Psoas muscle (tissue), 8 donors: Measurements from ENCODE around the gene MPPE1. TPM values are rescaled to one million over a fixed set of nuclear protein-coding genes. Genes with fewer than 3 reads are reported as not detected.
"Not testable (repeated sequence)": the region's sequence is repeated elsewhere in the genome, so short reads cannot be mapped to it uniquely, and the experiment has no call there.

Experiments
- ATAC-seq, 4 donors: fragments of 200-7000 bp; cut with Tn5 transposase; one replicate each; pipeline ENCODE4 v1.9.1; 2020; ENCODE audit warnings: moderate library complexity in 3 of 4, mild to moderate bottlenecking in 2 of 4
- DNase-seq, 2 donors: peaks; one replicate each; pipeline ENCODE4 v3.0.0-alpha.2; 2020
- H3K27ac ChIP-seq: fragments of 200-600 bp; one replicate; pipeline ENCODE4 v1.8.0; 2022
- H3K27me3 ChIP-seq, 3 donors: fragments of 200-600 bp in 1 of 3; one replicate each; pipeline versions ENCODE4 v1.6.1 to v1.8.0; 2013 to 2022; ENCODE audit warnings: low read length in 2 of 3, mild to moderate bottlenecking in 2 of 3, moderate library complexity in 1 of 3; ENCODE audit not compliant: insufficient read depth in 3 of 3
- H3K36me3 ChIP-seq, 2 donors: fragments of 200-600 bp in 1 of 2; one replicate each; pipeline versions ENCODE4 v1.6.1 to v1.8.0; 2013 to 2022; ENCODE audit warnings: low read depth in 1 of 2, mild to moderate bottlenecking in 1 of 2, moderate library complexity in 1 of 2; ENCODE audit not compliant: insufficient read depth in 1 of 2
- H3K4me1 ChIP-seq: fragments of 200-600 bp; one replicate; pipeline ENCODE4 v1.8.0; 2022
- H3K4me3 ChIP-seq: fragments of 200-600 bp; one replicate; pipeline ENCODE4 v1.8.0; 2022; ENCODE audit warnings: mild to moderate bottlenecking
- H3K9me3 ChIP-seq: fragments of 200-600 bp; one replicate; pipeline ENCODE4 v1.8.0; 2022
- CTCF ChIP-seq: fragments of 200-600 bp; IDR thresholded peaks from one replicate; pipeline ENCODE4 v1.8.0; 2022; ENCODE audit warnings: antibody characterized with exemption
- WGBS, 3 donors: extraction: QIAGEN DNeasy Blood & Tissue Kit; methylation state at CpG; one replicate each; pipeline versions ENCODE4 v1.1.6 to v1.1.7; 2013; 5-methylcytosine and 5-hydroxymethylcytosine counted together
- intact Hi-C, 2 donors: fragments of 100-400 bp; cut with DNase I; formaldehyde crosslinking; loops; one replicate each; pipeline versions ENCODE4 v1.11.0 to v1.14.2; 2022
- polyA plus RNA-seq, 3 donors: library from polyadenylated mRNA; stranded (reverse); fragments of 200-250 nt; gene quantifications; one replicate each; pipeline ENCODE4 v1.2.3, GENCODE V29; 2013
- total RNA-seq, 4 donors: library from RNA; stranded (reverse); fragmentation: NEBNext Ultra II Directional in 2 of 4; extraction: Animal tissue kit (Norgen Biotek cat#: 25700) in 2 of 4; gene quantifications; one replicate each; pipeline versions ENCODE4 v1.2.1 to v1.2.4, GENCODE V29; 2021 to 2023
- donor health status: healthy with polysubstance abuse.
- donor health status: DM: no; HTN: no; CAD: no; lungs with moderate emphysema.
- donor health status: Bipolar disorder and iron deficiency.
- donor health status: healthy.
- donor health status: DM: yes; HTN: yes; CAD: no.
- donor health status: DM: no; HTN: no; CAD: no.
- donor health status: DM: no; HTN: no; CAD: no.
- donor health status: DM: yes; HTN: yes; CAD: no.

Gene MPPE1
- total and polyA plus RNA-seq, 7 donors, result 20.2 to 44.0 (median 26.5) TPM

GRCh38 chr18:11897781-11898180, 10.3 kb downstream of the MPPE1 start:
- DNase-seq, result no peak
- Histone ChIP-seq H3K27ac (no peak overlapping the region), H3K9me3 (no peaks in the 10 kb centered on the region), H3K36me3 (peaks cover 4 to 65% of the 10 kb centered on the region in 2 donors), H3K4me1 (no peaks in the 10 kb centered on the region), H3K27me3 (no peaks in the 10 kb centered on the region), H3K4me3 (no peak overlapping the region)
- intact Hi-C loops, result no loop called here
- WGBS, 3 donors, result 100% methylated on average over 1 of the region's 1 CpG
- no peak for ATAC-seq
- no peak for TF ChIP-seq CTCF

- H3K4me3 ChIP-seq, intact Hi-C loops, H3K4me1 ChIP-seq, H3K27ac ChIP-seq, H3K9me3 ChIP-seq, DNase-seq, ATAC-seq, H3K27me3 ChIP-seq: not testable (repeated sequence)
- peaks cover 11 to 95% of the 10 kb centered on the region in 2 donors for H3K36me3 ChIP-seq
- 75 to 86% (median 78%) methylated on average over 7 of the region's 7 CpGs for WGBS, 3 donors
Measured at GRCh38 chr18:11892438-11892837, 15.7 kb downstream of the MPPE1 start.

GRCh38 chr18:11891737-11892136, 16.4 kb downstream of the MPPE1 start:
- Histone ChIP-seq H3K9me3 (no peaks in the 10 kb centered on the region), H3K27me3 (no peaks in the 10 kb centered on the region), H3K4me3 (no peak overlapping the region), H3K4me1 (no peaks in the 10 kb centered on the region), H3K27ac (no peak overlapping the region), H3K36me3 (peaks cover 14 to 97% of the 10 kb centered on the region in 2 donors)
- no peak for ATAC-seq
- no peak for TF ChIP-seq CTCF
- intact Hi-C loops, result no loop called here
- WGBS, 3 donors, result 94 to 97% (median 94%) methylated on average over 9 of the region's 9 CpGs
- DNase-seq, result no peak

- Histone ChIP-seq H3K4me1 (no peaks in the 10 kb centered on the region), H3K27ac (no peak overlapping the region), H3K4me3 (no peak overlapping the region), H3K36me3 (peaks cover 18 to 99% of the 10 kb centered on the region in 2 donors), H3K27me3 (no peaks in the 10 kb centered on the region), H3K9me3 (no peaks in the 10 kb centered on the region)
- ATAC-seq (no peak), DNase-seq (no peak)
- WGBS, 3 donors, result 91 to 99% (median 97%) methylated on average over 5 of the region's 5 CpGs
- intact Hi-C loops, result no loop called here
- TF ChIP-seq CTCF, result no peak
Measured at GRCh38 chr18:11889284-11889683, 18.8 kb downstream of the MPPE1 start.

GRCh38 chr18:11888726-11889125, 19.4 kb downstream of the MPPE1 start:
- TF ChIP-seq CTCF, result no peak
- intact Hi-C loops, result no loop called here
- WGBS, 3 donors, result 91 to 94% (median 93%) methylated on average over 2 of the region's 2 CpGs
- Histone ChIP-seq H3K4me3 (no peak overlapping the region), H3K4me1 (no peaks in the 10 kb centered on the region), H3K36me3 (peaks cover 18 to 99% of the 10 kb centered on the region in 2 donors), H3K9me3 (no peaks in the 10 kb centered on the region), H3K27me3 (no peaks in the 10 kb centered on the region), H3K27ac (no peak overlapping the region)
- DNase-seq (no peak), ATAC-seq (no peak)
